Measurements from ENCODE around the gene GIPR. TPM values are rescaled to one million over a fixed set of nuclear protein-coding genes. Genes with fewer than 3 reads are reported as not detected.
A peak's percentile ranks its signal among the peaks of the same experiment; 100 is the strongest.
"Not testable (repeated sequence)": the region's sequence is repeated elsewhere in the genome, so short reads cannot be mapped to it uniquely, and the experiment has no call there.

The GIPR gene
- total and polyA plus RNA-seq, 4 experiments from 2014 or later = 0.12 to 6.4 (median 6.1) TPM; not detected in 1

DNA sequence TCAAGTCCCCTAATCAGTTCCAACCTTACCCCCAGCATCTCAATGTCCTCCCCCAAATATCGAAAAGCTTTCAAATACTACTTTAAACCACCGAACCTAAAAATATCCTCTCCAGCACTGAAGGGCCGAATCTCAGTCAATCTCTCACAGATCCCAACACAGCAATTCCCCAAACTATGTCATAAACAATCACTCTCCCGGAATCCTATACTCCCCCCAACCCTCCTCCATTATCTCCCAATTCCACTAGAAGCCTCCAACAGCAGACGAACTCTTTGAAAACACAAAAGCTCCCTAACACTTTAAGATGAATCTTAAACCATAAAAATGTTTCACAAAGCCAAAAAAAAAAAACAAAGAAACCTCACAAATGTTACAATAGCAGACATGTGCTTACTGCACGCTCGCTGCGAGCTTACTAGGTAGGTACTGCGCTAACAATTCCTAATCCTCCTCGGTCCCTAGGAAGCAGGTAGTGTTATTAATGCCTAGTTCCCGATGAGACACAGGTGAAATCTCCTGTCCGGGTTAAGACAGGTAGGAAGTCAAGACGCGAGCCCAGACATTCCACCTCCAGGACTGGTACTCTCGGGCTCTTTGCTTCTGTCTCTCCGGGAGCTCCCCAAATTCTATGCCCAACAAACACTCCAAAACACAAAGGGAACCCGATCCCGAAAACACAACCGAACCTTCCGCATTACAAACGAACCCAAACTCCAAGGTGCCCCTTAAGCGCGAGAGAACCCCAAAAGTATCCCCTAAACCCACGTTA, 48.5 kb downstream of the GIPR start:
- intact Hi-C loops (cut with micrococcal nuclease) = loop anchor here (1.0 to 5.0 kb wide), 7 partner anchors 14 to 279 kb away; partner anchors contain the start of genes CCDC61, DMWD, FBXO46 and QPCTL
- Histone ChIP-seq H3K27me3 (ENCODE audit: insufficient read depth, low read length) (no peaks in the 10 kb centered on the region), H3K9me3 (ENCODE audit: control insufficient read depth in 1 of 2, low read length in 2 of 2) (no peaks in the 10 kb centered on the region), H3K36me3 (ENCODE audit: insufficient read depth, low read length) (peaks cover 7% of the 10 kb centered on the region), H3K4me3 (ENCODE audit: low read length in 2 of 2) (peak overlapping the region; percentile 64 to 72), H3K27ac (ENCODE audit: low read depth, low read length) (peak overlapping the region; percentile 86), H3K4me1 (ENCODE audit: insufficient read depth, low read length) (peaks cover 38% of the 10 kb centered on the region)
- DNase-seq = no peak
- Mint-ChIP-seq H3K27ac (peak overlapping the region; percentile 84 to 99 (median 98)), H3K9me3 (peaks cover 0 to 2% (median 0%) of the 10 kb centered on the region in 8 donors), H3K4me3 (peak overlapping the region; percentile 92 to 99 (median 97)), H3K4me1 (peaks cover 30 to 54% (median 39%) of the 10 kb centered on the region in 4 donors), H3K36me3 (peaks cover 10 to 23% of the 10 kb centered on the region in 2 donors), H3K27me3 (no peaks in the 10 kb centered on the region)
- ChIA-PET CTCF (ENCODE audit: partially characterized antibody) (interaction anchor here (0.6 to 5.1 kb wide), 9 partner anchors 13 to 290 kb away, joined by 3 to 48 read pairs (median 8); partner anchors contain the start of genes FBXO46, QPCTL, SIX5 and SNRPD2), POLR2A (ENCODE audit: partially characterized antibody) (interaction anchor here (0.6 to 4.0 kb wide), 18 partner anchors 10 to 1632 kb away, joined by 3 to 60 read pairs (median 6); partner anchors contain the start of genes DHX34, FBXO46, MYPOP and QPCTL)

DNA sequence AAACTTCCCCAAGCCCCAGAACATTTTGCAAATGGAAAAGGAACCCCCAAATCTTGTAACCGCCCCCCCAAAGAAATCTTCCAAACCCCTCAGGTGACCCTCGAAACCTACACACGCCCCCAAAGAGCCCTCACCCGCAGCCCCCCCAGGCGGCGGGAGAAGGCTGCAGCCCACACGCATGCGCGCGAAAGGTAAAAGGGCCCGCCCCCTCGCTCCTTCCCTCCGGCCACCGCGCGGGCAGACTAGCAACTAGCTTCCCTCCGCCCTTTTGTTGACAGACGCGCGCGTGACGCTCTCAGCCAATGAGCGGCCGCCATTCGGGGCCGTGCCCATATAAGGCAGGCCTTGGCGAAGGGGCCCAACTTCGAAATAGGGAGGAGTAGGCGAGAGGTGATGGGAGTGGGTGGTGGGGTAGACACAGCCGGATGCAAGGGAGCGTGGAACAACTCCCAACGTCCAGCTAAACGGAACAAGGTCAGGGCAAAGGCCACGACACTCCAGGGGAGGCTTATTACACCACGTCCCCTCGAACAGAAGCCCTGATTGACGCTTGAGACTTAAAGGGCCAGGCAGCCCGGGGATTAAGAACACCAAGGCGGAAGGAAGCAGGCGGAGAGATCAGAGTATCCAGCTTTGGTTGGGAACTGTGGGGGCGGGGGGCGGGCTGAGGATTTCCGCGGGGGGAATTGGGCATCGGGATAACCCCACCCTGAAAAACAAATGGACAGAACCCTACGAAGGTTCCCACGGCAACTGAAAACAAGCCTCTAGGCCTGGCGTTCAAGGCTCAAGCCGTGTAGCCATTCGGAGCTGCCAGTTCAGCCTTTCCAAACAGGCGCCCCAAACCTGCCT, 49.3 kb downstream of the GIPR start:
- intact Hi-C loops (cut with micrococcal nuclease) = loop anchor here (1.0 to 5.0 kb wide), 7 partner anchors 13 to 278 kb away; partner anchors contain the start of genes CCDC61, DMWD, FBXO46 and QPCTL
- peak overlapping the region; percentile 84 to 99 (median 98) for H3K27ac Mint-ChIP-seq
- Histone ChIP-seq H3K36me3 (ENCODE audit: insufficient read depth, low read length) (peaks cover 7% of the 10 kb centered on the region), H3K4me1 (ENCODE audit: insufficient read depth, low read length) (peaks cover 38% of the 10 kb centered on the region), H3K4me3 (ENCODE audit: low read length in 2 of 2) (peak overlapping the region; percentile 72 to 90), H3K27ac (ENCODE audit: low read depth, low read length) (peak overlapping the region; percentile 86), H3K9me3 (ENCODE audit: control insufficient read depth in 1 of 2, low read length in 2 of 2) (no peaks in the 10 kb centered on the region), H3K27me3 (ENCODE audit: insufficient read depth, low read length) (no peaks in the 10 kb centered on the region)
- DNase-seq = peak; percentile 97 to 99 (median 98)
- POLR2A ChIA-PET (ENCODE audit: partially characterized antibody) = interaction anchor here (0.6 to 4.0 kb wide), 20 partner anchors 9 to 1632 kb away, joined by 3 to 60 read pairs (median 5); partner anchors contain the start of genes DHX34, FBXO46, MYPOP and QPCTL
- peak overlapping the region; percentile 92 to 99 (median 97) for H3K4me3 Mint-ChIP-seq
- H3K9me3 Mint-ChIP-seq = peaks cover 0 to 3% (median 0%) of the 10 kb centered on the region in 8 donors
- no peaks in the 10 kb centered on the region for H3K27me3 Mint-ChIP-seq
- H3K36me3 Mint-ChIP-seq = peaks cover 10 to 24% of the 10 kb centered on the region in 2 donors
- peaks cover 32 to 59% (median 39%) of the 10 kb centered on the region in 4 donors for H3K4me1 Mint-ChIP-seq
- CTCF ChIA-PET (ENCODE audit: partially characterized antibody) = interaction anchor here (0.6 to 5.1 kb wide), 9 partner anchors 12 to 290 kb away, joined by 3 to 48 read pairs (median 8); partner anchors contain the start of genes FBXO46, FOXA3, QPCTL and SIX5

DNA sequence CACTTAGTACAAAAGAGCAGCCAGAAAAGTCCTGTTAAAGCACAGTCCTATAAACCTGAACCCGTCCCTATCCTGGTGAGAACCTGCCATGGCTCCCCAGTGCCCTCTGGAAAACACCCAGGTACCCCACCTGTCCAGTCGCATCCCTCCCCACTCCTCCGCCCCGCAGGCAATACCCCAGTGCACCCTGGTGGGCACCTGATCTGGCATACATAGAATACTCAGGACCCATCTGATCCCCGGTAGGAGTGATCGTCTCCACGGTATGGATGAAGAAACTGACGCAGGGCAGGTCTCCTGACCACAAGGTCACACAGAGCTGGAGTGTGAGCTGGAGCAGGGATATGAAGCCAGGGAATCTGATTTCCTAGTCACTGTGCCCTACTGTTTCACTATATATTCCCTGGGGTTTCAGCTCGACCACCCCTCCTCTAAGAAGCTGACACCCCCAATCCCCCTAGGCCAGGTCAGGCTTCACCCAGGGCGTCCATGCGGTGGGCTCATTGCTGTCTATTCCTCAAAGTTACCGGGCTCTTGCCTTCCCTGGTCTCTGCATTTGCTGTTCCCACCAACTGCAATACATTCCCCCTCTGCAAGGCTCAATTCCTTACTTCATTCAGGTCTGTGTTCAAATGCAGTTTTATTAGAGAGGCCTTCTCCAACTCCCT, 50.1 kb downstream of the GIPR start:
- Histone ChIP-seq H3K4me3 (ENCODE audit: low read length in 2 of 2) (peak overlapping the region; percentile 72 to 90), H3K27ac (ENCODE audit: low read depth, low read length) (peak overlapping the region; percentile 86), H3K4me1 (ENCODE audit: insufficient read depth, low read length) (peaks cover 38% of the 10 kb centered on the region), H3K36me3 (ENCODE audit: insufficient read depth, low read length) (peaks cover 5% of the 10 kb centered on the region), H3K9me3 (ENCODE audit: control insufficient read depth in 1 of 2, low read length in 2 of 2) (no peaks in the 10 kb centered on the region), H3K27me3 (ENCODE audit: insufficient read depth, low read length) (no peaks in the 10 kb centered on the region)
- Mint-ChIP-seq H3K27me3 (no peaks in the 10 kb centered on the region), H3K4me1 (peaks cover 32 to 59% (median 39%) of the 10 kb centered on the region in 4 donors), H3K27ac (peak overlapping the region; percentile 84 to 99 (median 98)), H3K4me3 (peak overlapping the region; percentile 92 to 99 (median 97)), H3K36me3 (peaks cover 10 to 24% of the 10 kb centered on the region in 2 donors), H3K9me3 (peaks cover 0 to 3% (median 0%) of the 10 kb centered on the region in 8 donors)
- POLR2A ChIA-PET (ENCODE audit: partially characterized antibody) = interaction anchor here (1.0 to 4.0 kb wide), 15 partner anchors 9 to 883 kb away, joined by 3 to 60 read pairs (median 6); partner anchors contain the start of genes FBXO46, MYPOP, QPCTL and SIX5
- CTCF ChIA-PET (ENCODE audit: partially characterized antibody) = interaction anchor here (1.1 to 5.1 kb wide), 6 partner anchors 11 to 251 kb away, joined by 3 to 48 read pairs (median 6); partner anchors contain the start of genes FOXA3, QPCTL and SNRPD2
- no peak for DNase-seq
- intact Hi-C loops (cut with micrococcal nuclease) = loop anchor here (1.0 to 5.0 kb wide), 7 partner anchors 12 to 277 kb away; partner anchors contain the start of genes CCDC61, DMWD, FBXO46 and QPCTL

DNA sequence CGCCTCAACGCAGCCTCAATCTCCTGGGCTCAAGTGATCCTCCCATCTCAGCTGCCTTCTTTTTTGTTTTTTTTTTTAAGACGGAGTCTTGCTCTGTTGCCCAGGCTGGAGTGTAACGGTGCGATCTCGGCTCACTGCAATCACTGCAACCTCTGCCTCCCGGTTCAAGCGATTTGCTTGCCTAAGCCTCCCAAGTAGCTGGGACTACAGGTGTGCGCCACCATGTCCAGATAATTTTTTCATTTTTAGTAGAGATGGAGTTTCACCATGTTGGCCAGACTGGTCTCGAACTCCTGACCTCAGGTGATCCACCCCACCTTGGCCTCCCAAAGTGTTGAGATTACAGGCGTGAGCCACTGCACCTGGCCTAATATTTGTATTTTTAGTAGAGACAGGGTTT, 52.0 kb downstream of the GIPR start:
- peaks cover 27% of the 10 kb centered on the region for H3K4me1 ChIP-seq (ENCODE audit: insufficient read depth, low read length)
- H3K27ac ChIP-seq (ENCODE audit: low read depth, low read length); intact Hi-C loops (cut with micrococcal nuclease); H3K4me3 Mint-ChIP-seq; POLR2A ChIA-PET (ENCODE audit: partially characterized antibody); H3K36me3 ChIP-seq (ENCODE audit: insufficient read depth, low read length); H3K27me3 ChIP-seq (ENCODE audit: insufficient read depth, low read length); H3K27me3 Mint-ChIP-seq; H3K4me3 ChIP-seq (ENCODE audit: low read length in 2 of 2); H3K9me3 ChIP-seq (ENCODE audit: control insufficient read depth in 1 of 2, low read length in 2 of 2); H3K9me3 Mint-ChIP-seq; DNase-seq: not testable (repeated sequence)
- Mint-ChIP-seq H3K36me3 (peaks cover 14 to 35% of the 10 kb centered on the region in 2 donors), H3K27ac (peak overlapping the region in 2 of 7 donors; percentile 43 to 86), H3K4me1 (peaks cover 32 to 55% (median 41%) of the 10 kb centered on the region in 4 donors)
- CTCF ChIA-PET (ENCODE audit: partially characterized antibody) = interaction anchor here (1.3 kb wide), 1 partner anchor 27 kb away, joined by 3 read pairs; the partner anchor contains the start of gene QPCTL

DNA sequence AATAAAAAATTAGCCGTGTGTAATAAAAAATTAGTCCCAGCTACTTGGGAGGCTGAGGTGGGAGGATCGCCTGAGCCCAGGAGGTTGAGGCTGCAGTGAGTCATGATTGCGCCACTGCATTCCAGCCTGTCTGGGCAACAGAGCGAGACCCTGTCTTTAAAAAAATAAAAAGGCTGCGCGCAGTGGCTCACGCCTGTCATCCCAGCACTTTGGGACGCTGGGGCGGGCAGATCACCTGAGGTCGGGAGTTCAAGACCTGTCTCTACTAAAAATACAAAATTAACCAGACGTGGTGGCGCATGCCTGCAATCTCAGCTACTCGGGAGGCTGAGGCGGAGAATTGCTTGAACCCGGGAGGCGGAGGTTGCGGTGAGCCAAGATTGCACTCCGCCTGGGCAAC, 60.7 kb downstream of the GIPR start:
- DNase-seq; intact Hi-C loops (cut with micrococcal nuclease); POLR2A ChIA-PET (ENCODE audit: partially characterized antibody); H3K27me3 Mint-ChIP-seq; H3K9me3 ChIP-seq (ENCODE audit: control insufficient read depth in 1 of 2, low read length in 2 of 2); H3K36me3 ChIP-seq (ENCODE audit: insufficient read depth, low read length); H3K27ac ChIP-seq (ENCODE audit: low read depth, low read length); H3K9me3 Mint-ChIP-seq; H3K27me3 ChIP-seq (ENCODE audit: insufficient read depth, low read length); H3K4me3 ChIP-seq (ENCODE audit: low read length in 2 of 2): not testable (repeated sequence)
- Mint-ChIP-seq H3K4me1 (peaks cover 19 to 59% (median 34%) of the 10 kb centered on the region in 4 donors), H3K27ac (peak overlapping the region in 1 of 7 donors; percentile 56), H3K36me3 (peaks cover 8 to 12% of the 10 kb centered on the region in 2 donors), H3K4me3 (peak overlapping the region in 3 of 8 donors; percentile 20 to 48 (median 36))
- CTCF ChIA-PET (ENCODE audit: partially characterized antibody) = interaction anchor here (1.8 kb wide), 1 partner anchor 12 kb away, joined by 10 read pairs; no protein-coding TSS in a partner anchor
- H3K4me1 ChIP-seq (ENCODE audit: insufficient read depth, low read length) = peaks cover 35% of the 10 kb centered on the region

DNA sequence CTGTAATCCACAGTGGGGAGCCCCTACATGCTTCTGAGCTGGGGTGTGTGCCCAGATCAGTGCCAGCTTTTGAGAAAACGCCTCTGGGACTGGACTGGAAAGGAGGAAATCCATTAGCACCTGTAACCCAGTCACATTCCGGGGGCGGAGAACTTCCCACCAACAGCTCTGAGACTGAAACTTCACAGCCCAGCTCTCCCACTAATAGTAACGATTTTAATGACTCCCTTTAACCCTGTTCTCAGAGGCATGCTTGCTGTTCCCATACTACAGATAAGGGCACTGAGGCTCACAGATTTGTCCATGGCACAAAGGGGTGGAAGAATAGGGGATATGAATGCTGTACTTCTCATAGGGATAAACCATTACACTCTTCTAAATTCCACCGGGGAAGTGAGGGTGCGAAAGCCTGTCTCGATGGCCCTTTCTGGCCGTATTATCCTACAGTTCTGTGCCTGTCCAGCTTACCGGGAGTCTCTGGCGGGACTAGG, 61.8 kb downstream of the GIPR start:
- intact Hi-C loops (cut with micrococcal nuclease) = loop anchor here (1.0 to 5.0 kb wide), 5 partner anchors 13 to 638 kb away; partner anchors contain the start of genes PPP1R37, QPCTL, SIX5 and SYMPK
- Mint-ChIP-seq H3K4me3 (peak overlapping the region; percentile 89 to 100 (median 93)), H3K4me1 (peaks cover 16 to 51% (median 30%) of the 10 kb centered on the region in 4 donors), H3K36me3 (peaks cover 4 to 6% of the 10 kb centered on the region in 2 donors), H3K27ac (peak overlapping the region; percentile 83 to 96 (median 94)), H3K27me3 (no peaks in the 10 kb centered on the region), H3K9me3 (no peaks in the 10 kb centered on the region)
- Histone ChIP-seq H3K4me3 (ENCODE audit: low read length in 2 of 2) (peak overlapping the region; percentile 68 to 97), H3K4me1 (ENCODE audit: insufficient read depth, low read length) (peaks cover 35% of the 10 kb centered on the region), H3K36me3 (ENCODE audit: insufficient read depth, low read length) (no peaks in the 10 kb centered on the region), H3K9me3 (ENCODE audit: control insufficient read depth in 1 of 2, low read length in 2 of 2) (no peaks in the 10 kb centered on the region), H3K27me3 (ENCODE audit: insufficient read depth, low read length) (no peaks in the 10 kb centered on the region), H3K27ac (ENCODE audit: low read depth, low read length) (peak overlapping the region; percentile 89)
- CTCF ChIA-PET (ENCODE audit: partially characterized antibody) = interaction anchor here (1.0 to 2.4 kb wide), 6 partner anchors 13 to 245 kb away, joined by 3 to 14 read pairs (median 7); partner anchors contain the start of genes QPCTL, SIX5 and SNRPD2
- no peak for DNase-seq
- POLR2A ChIA-PET (ENCODE audit: partially characterized antibody) = interaction anchor here (0.6 to 2.9 kb wide), 7 partner anchors 13 to 134 kb away, joined by 3 to 55 read pairs (median 4); partner anchors contain the start of genes QPCTL, SIX5 and SNRPD2
